Activated CD8-positive, alpha-beta T cell treated with anti-CD3 and anti-CD28 coated beads for 36 hours (primary cell): ENCODE data around the gene STT3A. TPM values are rescaled to one million over a fixed set of nuclear protein-coding genes. Genes with fewer than 3 reads are reported as not detected.

Experiments used
- ATAC-seq: fragments of 200-7000 bp; cut with Tn5 transposase; one replicate; pipeline ENCODE4 v1.10.0; 2021; ENCODE audit warnings: mild to moderate bottlenecking, moderate library complexity
- CTCF ChIA-PET: fragments of 350-600 bp; sonication (Branson Sonifier 250); formaldehyde crosslinking; loops from one replicate; lab custom pipeline; 2021; ENCODE audit warnings: antibody characterized with exemption; lab: Charles Lee
- POLR2A ChIA-PET: fragments of 350-600 bp; sonication (Branson Sonifier 250); formaldehyde crosslinking; loops from one replicate; lab custom pipeline; 2021; ENCODE audit warnings: antibody characterized with exemption; lab: Charles Lee
- DNase-seq: peaks from one replicate; pipeline ENCODE4 v3.0.0-alpha.2; 2020
- H3K27ac Mint-ChIP-seq: one replicate; pipeline ENCODE4 v1.8.0; 2021; ENCODE audit warnings: mild to moderate bottlenecking, mixed read lengths
- H3K27me3 Mint-ChIP-seq: one replicate; pipeline ENCODE4 v1.8.0; 2021; ENCODE audit warnings: mixed read lengths
- H3K36me3 Mint-ChIP-seq: one replicate; pipeline ENCODE4 v1.8.0; 2021; ENCODE audit warnings: low read depth, mixed read lengths
- H3K4me1 Mint-ChIP-seq: one replicate; pipeline ENCODE4 v1.8.0; 2021; ENCODE audit warnings: low read depth, mixed read lengths
- H3K4me3 Mint-ChIP-seq: one replicate; pipeline ENCODE4 v1.8.0; 2021; ENCODE audit warnings: mild to moderate bottlenecking, moderate library complexity, mixed read lengths
- H3K9me3 Mint-ChIP-seq: one replicate; pipeline ENCODE4 v1.8.0; 2021; ENCODE audit warnings: mixed read lengths
- intact Hi-C: fragments of 100-400 bp; cut with micrococcal nuclease; formaldehyde crosslinking; loops from one replicate; pipeline ENCODE4 v1.10.0; 2022
- total RNA-seq, 2 experiments: library from RNA; stranded (reverse); gene quantifications; one replicate each; pipeline ENCODE4 v1.2.3, GENCODE V29; 2021
- TF ChIP-seq, protein P1 (sequence below): fragments of 200-600 bp; IDR thresholded peaks from one replicate; pipeline ENCODE4 v1.8.0; 2022; ENCODE audit warnings: antibody characterized with exemption, mild to moderate bottlenecking

STT3A gene
- total RNA-seq, 2 experiments from 2014 or later: 111 to 114 TPM

DNA sequence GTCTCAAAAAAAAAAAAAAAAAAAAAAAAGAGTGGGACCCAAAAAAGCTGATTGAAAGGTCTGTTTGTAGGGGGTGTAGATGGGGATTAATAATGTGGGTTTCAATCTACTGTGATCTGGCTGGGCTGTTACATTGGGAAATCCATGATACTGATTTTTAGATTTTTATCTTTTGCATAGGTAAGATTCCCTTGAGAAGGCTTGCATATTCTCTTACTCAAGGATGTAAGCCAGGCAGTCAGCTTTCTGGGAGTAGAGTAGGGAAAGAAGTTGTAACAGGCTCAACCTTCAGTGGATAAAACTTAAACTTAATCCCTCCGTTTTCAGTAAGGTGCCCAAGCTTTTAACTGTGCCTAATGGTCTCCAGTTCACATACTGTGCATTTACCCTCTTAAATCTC is 30.4 kb downstream of the STT3A start:
- Mint-ChIP-seq H3K9me3 (no peaks in the 10 kb centered on the region), H3K4me1 (peaks cover 18% of the 10 kb centered on the region), H3K4me3 (no peak overlapping the region), H3K36me3 (peaks cover 56% of the 10 kb centered on the region), H3K27me3 (no peaks in the 10 kb centered on the region), H3K27ac (no peak overlapping the region)
- DNase-seq (no peak), ATAC-seq (no peak)
- POLR2A ChIA-PET: interaction anchor here (1.0 to 5.7 kb wide), 3 partner anchors 12 to 53 kb away, joined by 3 to 43 read pairs (median 4); partner anchors contain the start of genes EI24 and STT3A
- intact Hi-C loops: loop anchor here (10.0 kb wide), 1 partner anchor 252 kb away; no protein-coding TSS in a partner anchor
- TF ChIP-seq, protein P1, sequence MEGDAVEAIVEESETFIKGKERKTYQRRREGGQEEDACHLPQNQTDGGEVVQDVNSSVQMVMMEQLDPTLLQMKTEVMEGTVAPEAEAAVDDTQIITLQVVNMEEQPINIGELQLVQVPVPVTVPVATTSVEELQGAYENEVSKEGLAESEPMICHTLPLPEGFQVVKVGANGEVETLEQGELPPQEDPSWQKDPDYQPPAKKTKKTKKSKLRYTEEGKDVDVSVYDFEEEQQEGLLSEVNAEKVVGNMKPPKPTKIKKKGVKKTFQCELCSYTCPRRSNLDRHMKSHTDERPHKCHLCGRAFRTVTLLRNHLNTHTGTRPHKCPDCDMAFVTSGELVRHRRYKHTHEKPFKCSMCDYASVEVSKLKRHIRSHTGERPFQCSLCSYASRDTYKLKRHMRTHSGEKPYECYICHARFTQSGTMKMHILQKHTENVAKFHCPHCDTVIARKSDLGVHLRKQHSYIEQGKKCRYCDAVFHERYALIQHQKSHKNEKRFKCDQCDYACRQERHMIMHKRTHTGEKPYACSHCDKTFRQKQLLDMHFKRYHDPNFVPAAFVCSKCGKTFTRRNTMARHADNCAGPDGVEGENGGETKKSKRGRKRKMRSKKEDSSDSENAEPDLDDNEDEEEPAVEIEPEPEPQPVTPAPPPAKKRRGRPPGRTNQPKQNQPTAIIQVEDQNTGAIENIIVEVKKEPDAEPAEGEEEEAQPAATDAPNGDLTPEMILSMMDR: no peak
- CTCF ChIA-PET: no interaction called here

DNA sequence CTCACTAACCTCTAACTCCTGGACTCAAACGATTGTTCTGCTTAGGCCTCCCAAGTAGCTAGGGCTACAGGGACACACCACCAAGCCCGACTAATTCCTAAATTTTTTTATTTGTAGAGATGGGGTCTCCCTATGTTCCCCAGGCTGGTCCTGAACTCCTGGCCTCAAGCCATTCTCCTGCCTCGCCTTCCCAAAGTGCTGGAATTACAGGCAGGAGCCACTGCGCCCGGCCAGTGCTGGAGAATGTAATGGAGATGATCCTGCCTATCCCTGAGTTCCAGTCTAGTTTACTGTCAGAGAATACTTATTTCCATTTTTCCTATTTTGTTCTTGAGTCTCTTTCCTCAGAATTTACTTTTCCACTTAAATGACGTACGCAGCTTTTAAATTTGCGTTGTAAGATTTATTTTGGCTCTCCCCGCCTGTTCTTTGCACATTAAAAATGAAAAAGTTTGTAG is 32.1 kb downstream of the STT3A start, which contains the start of gene CHEK1:
TSS of gene CHEK1 (plus strand) at position 408 of the 458 bp plus-strand sequence. CDS start 1,606 bp downstream, outside the sequence.
- TF ChIP-seq, protein P1: no peak
- peak within 1 kb of the TSS; percentile 93 for H3K4me3 Mint-ChIP-seq
- ChIA-PET CTCF (interaction anchor here (0.7 to 2.8 kb wide), 4 partner anchors 8 to 278 kb away, joined by 3 to 8 read pairs (median 4); partner anchors contain the start of gene PUS3), POLR2A (interaction anchor here (0.7 to 5.7 kb wide), 12 partner anchors 8 to 619 kb away, joined by 3 to 43 read pairs (median 4); partner anchors contain the start of genes EI24, HYLS1, PUS3 and STT3A)
- H3K27me3 Mint-ChIP-seq: no peaks in the 10 kb centered on the region
- no peaks in the 10 kb centered on the region for H3K9me3 Mint-ChIP-seq
- intact Hi-C loops: loop anchor here (2.0 to 10.0 kb wide), 2 partner anchors 32 to 250 kb away; partner anchors contain the start of gene STT3A
- peak within 1 kb of the TSS; percentile 97 for H3K27ac Mint-ChIP-seq
- ATAC-seq (no peak), DNase-seq (no peak)
- peaks cover 22% of the 10 kb centered on the region for H3K4me1 Mint-ChIP-seq
- H3K36me3 Mint-ChIP-seq: peaks cover 53% of the 10 kb centered on the region

DNA sequence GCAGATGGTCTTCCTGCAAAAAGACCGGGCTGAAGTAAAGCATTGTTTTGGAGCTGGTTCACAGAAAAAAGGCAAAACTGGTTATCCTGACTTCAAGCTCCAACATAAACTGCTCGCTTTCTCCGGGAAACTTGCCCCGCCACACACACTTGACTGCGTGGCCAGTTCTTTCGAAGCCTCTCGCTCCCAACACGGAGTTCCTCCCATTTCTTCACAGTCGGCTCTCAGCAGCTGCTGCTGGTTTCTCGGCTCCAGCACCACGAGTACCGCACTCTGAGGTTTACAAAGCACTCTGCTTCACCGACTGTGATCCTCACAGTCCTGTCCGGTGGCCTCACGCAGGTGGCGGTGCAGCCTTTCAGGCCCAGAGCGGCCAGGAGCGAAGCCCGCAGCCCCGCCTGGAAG is 32.6 kb downstream of the STT3A start:
- TF ChIP-seq, protein P1: no peak
- DNase-seq (no peak), ATAC-seq (no peak)
- intact Hi-C loops: loop anchor here (2.0 to 10.0 kb wide), 2 partner anchors 32 to 250 kb away; partner anchors contain the start of gene STT3A
- peaks cover 22% of the 10 kb centered on the region for H3K4me1 Mint-ChIP-seq
- no peaks in the 10 kb centered on the region for H3K9me3 Mint-ChIP-seq
- H3K4me3 Mint-ChIP-seq: peak overlapping the region; percentile 93
- H3K27ac Mint-ChIP-seq: peak overlapping the region; percentile 97
- ChIA-PET POLR2A (interaction anchor here (0.6 to 5.7 kb wide), 16 partner anchors 9 to 619 kb away, joined by 3 to 43 read pairs (median 4); partner anchors contain the start of genes EI24, HYLS1, PUS3 and STT3A), CTCF (interaction anchor here (0.7 to 2.8 kb wide), 5 partner anchors 8 to 278 kb away, joined by 3 to 8 read pairs (median 4); partner anchors contain the start of gene PUS3)
- peaks cover 54% of the 10 kb centered on the region for H3K36me3 Mint-ChIP-seq
- H3K27me3 Mint-ChIP-seq: no peaks in the 10 kb centered on the region

DNA sequence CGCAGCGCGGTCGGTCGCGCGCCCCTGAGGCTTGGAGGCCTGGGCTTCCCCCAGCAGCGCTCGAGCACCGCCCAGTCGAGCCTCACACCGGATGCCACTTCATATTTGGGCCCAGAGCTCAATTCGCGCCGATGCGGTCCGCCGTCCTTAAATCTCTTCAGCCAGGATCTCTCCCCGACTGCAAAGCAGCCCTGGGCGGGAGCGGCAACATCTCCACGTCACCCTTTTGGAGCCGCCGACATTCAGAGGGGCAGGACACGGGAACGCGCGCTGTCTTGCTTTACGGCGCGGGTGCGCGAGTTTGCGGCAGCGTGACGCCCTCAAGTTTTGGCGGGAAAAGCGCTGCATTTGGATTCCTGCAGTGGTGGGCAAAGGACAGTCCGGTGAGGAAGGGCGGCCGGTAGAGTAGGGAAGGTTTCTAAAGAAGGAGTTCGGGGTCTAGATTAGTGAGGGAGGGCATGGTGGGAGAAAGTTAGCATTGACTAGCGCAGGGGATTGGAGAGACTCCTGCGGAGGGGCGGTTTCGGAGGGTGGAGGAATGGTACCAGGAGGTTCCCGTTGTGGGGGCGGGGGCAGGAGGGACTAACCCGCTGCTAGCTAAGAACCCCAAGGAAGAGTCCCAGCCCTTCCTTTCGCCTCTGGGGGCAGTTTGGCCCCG is 33.1 kb downstream of the STT3A start:
- TF ChIP-seq, protein P1: no peak
- intact Hi-C loops: loop anchor here (2.0 to 10.0 kb wide), 2 partner anchors 33 to 249 kb away; partner anchors contain the start of gene STT3A
- Mint-ChIP-seq H3K36me3 (peaks cover 52% of the 10 kb centered on the region), H3K9me3 (no peaks in the 10 kb centered on the region), H3K4me3 (peak overlapping the region; percentile 93), H3K27ac (peak overlapping the region; percentile 97), H3K4me1 (peaks cover 22% of the 10 kb centered on the region), H3K27me3 (no peaks in the 10 kb centered on the region)
- ChIA-PET POLR2A (interaction anchor here (0.6 to 5.7 kb wide), 14 partner anchors 9 to 173 kb away, joined by 3 to 43 read pairs (median 4); partner anchors contain the start of genes EI24 and STT3A), CTCF (interaction anchor here (0.7 to 2.8 kb wide), 6 partner anchors 9 to 277 kb away, joined by 3 to 8 read pairs (median 4); partner anchors contain the start of gene PUS3)
- DNase-seq (peak; percentile 90), ATAC-seq (peak; percentile 88)
